ENCODE data around the gene MOB1A.
A peak's percentile ranks its signal among the peaks of the same experiment; 100 is the strongest.

Gene MOB1A

DNA sequence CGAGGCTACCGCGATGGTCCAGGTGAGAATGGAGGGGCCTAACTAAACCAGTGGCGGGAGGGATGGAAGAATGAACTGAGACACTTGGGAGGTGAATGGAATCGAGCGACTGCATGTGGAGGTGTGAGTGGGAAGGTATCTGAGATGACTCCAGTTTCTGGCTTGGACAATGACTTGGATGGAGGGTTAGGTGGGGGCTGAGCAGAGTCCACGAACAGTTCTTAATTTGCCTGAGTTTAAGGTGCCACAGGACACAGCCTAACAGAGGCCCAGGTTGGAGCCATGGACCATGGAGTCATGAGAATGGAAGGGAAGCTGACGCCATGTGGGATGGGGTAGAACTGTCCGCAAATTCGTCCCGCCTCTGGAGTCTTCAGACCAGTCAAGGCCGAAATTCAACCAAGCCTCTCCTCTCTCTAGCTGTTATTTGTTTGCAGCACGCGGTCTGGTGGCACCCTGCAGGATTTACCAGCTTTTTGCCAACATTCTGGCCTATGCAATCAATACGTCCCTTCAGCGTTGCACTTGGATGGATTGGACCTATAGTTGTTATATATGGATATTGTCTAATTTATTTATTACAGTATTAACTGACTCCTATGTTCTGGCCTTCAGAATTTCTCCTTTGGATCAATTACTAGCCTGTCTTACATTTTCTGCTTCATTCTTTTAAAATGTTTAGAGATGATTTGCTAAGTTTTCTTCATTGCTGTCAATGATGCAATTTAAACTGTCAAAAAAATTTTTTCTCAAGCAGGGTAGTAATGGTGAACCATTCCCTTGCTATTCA, 30.0 kb downstream of the MOB1A start:
- no peaks in the 10 kb centered on the region for H3K27me3 ChIP-seq
- peak overlapping the region; percentile 84 for H3K4me3 ChIP-seq (ENCODE audit: low read depth, low read length)
- H3K4me1 ChIP-seq, result no peaks in the 10 kb centered on the region
- no peaks in the 10 kb centered on the region for H3K9me3 ChIP-seq
- DNase-seq, result no peak
- TF ChIP-seq, protein P1, sequence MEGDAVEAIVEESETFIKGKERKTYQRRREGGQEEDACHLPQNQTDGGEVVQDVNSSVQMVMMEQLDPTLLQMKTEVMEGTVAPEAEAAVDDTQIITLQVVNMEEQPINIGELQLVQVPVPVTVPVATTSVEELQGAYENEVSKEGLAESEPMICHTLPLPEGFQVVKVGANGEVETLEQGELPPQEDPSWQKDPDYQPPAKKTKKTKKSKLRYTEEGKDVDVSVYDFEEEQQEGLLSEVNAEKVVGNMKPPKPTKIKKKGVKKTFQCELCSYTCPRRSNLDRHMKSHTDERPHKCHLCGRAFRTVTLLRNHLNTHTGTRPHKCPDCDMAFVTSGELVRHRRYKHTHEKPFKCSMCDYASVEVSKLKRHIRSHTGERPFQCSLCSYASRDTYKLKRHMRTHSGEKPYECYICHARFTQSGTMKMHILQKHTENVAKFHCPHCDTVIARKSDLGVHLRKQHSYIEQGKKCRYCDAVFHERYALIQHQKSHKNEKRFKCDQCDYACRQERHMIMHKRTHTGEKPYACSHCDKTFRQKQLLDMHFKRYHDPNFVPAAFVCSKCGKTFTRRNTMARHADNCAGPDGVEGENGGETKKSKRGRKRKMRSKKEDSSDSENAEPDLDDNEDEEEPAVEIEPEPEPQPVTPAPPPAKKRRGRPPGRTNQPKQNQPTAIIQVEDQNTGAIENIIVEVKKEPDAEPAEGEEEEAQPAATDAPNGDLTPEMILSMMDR (IDR thresholded peaks at IDR 0.05; ENCODE audit: low read depth, low read length), result no peak
- H3K36me3 ChIP-seq, result no peaks in the 10 kb centered on the region

DNA sequence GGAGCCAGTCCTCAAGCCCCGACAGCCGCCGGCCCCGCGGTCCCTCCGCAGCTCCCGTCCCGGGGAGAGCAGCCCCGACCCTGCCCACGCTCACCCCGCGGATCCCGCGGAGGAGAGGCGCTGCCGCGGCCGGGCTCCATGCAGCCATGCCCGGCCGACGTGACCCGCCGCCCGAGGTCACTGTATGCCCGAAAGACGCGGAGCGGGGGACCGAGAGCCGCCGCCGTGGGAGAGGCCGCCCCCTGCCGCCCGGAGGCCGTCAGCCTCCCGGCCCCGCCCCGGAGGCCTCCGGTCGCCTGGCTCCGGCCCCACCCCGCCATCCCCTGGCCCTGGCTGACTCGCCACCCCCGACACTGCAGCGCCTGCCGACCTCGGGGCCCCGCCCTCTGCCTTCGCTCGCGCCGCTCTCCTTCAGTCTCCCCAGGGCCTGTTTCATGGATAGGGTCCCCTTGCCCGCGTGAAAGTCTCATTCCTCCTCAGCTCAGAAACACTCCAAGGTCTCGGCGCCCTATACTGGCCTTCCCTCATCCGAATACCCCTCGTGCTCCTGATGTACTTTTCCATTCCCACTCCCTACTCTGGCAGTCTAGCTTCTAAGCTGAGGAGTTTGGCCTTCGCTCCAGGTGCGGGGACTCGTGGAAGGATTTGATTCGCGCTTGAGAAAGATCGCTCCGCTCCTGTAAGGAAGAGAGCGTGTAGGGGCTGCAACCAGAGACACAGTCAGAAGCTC, 30.8 kb downstream of the MOB1A start, which contains the start of gene BOLA3:
Gene BOLA3, minus strand, starts transcription at position 186 of the 730 bp plus-strand sequence. Its CDS starts 38 bp downstream, at position 148.
- Histone ChIP-seq H3K36me3 (no peaks in the 10 kb centered on the region), H3K4me1 (no peaks in the 10 kb centered on the region), H3K4me3 (ENCODE audit: low read depth, low read length) (peak within 1 kb of the TSS; percentile 84), H3K9me3 (no peaks in the 10 kb centered on the region), H3K27me3 (no peaks in the 10 kb centered on the region)
- TF ChIP-seq, protein P1 (IDR thresholded peaks at IDR 0.05; ENCODE audit: low read depth, low read length), result peak; percentile 30; the same call in 1 of the 2 replicates
- DNase-seq, result peak; percentile 89

DNA sequence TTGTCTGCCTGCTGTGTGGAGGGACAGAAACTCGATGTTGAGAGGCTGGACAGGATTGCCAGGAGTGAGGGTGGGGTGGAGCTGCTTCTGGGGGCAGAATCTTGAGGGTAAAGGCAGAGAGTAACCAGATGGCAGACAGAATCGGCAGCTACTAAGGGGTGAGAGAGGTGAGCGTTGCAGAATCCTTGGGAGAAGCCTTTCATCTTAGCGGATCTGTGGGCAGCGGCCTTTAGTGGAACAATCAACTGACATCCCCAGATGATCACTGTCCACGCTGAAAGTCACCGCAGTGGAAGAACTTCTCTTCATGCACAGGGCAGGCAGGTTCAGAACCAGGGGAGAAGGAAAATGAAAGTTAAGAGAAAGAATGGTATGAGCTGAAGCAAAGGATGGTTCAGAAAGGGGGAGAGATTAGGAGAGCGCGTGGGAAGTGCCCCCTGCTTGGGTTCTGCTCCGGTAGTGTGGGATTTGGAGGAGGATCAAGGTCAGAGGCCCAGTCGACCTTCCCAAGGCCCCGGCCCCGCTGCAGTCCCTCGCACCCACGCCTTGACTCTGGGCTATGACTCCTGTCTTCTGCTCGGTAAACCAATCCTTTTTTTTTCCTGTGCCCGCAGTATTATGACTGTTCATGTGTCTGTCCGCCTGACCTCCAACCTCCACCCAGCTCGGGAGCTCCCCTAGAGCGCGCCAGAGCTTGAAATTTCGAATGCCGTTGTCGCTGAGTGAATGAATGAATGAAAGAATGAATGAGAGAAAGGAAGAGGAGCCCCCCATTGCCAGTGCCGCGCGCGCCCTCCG, 31.6 kb downstream of the MOB1A start:
- TF ChIP-seq, protein P1 (IDR thresholded peaks at IDR 0.05; ENCODE audit: low read depth, low read length), result no peak
- peak overlapping the region; percentile 84 for H3K4me3 ChIP-seq (ENCODE audit: low read depth, low read length)
- no peaks in the 10 kb centered on the region for H3K4me1 ChIP-seq
- no peaks in the 10 kb centered on the region for H3K9me3 ChIP-seq
- no peaks in the 10 kb centered on the region for H3K27me3 ChIP-seq
- H3K36me3 ChIP-seq, result no peaks in the 10 kb centered on the region
- DNase-seq, result no peak

DNA sequence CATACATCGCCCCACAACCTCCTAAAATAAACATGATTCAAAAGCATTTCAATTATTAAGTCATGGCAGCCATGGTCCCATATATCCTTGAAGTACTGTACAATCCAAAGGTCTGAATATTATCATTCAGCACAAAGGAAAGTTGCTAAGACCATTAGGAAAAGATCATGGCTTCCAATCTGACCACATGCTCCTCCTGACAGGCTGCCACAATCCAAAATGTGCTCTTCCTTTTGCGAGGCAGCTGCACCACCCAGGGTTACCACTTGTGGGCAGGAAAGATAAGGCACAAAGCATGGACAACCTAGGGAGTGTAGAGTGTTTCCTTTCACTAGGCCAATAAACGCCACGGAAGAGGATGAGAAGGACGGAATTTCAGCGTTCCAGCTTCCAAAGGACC, 36.3 kb downstream of the MOB1A start:
- no peaks in the 10 kb centered on the region for H3K36me3 ChIP-seq
- H3K27me3 ChIP-seq, result no peaks in the 10 kb centered on the region
- H3K4me3 ChIP-seq (ENCODE audit: low read depth, low read length), result no peak overlapping the region
- DNase-seq, result no peak
- no peaks in the 10 kb centered on the region for H3K4me1 ChIP-seq
- H3K9me3 ChIP-seq, result no peaks in the 10 kb centered on the region
- TF ChIP-seq, protein P1 (IDR thresholded peaks at IDR 0.05; ENCODE audit: low read depth, low read length), result peak; percentile 30

DNA sequence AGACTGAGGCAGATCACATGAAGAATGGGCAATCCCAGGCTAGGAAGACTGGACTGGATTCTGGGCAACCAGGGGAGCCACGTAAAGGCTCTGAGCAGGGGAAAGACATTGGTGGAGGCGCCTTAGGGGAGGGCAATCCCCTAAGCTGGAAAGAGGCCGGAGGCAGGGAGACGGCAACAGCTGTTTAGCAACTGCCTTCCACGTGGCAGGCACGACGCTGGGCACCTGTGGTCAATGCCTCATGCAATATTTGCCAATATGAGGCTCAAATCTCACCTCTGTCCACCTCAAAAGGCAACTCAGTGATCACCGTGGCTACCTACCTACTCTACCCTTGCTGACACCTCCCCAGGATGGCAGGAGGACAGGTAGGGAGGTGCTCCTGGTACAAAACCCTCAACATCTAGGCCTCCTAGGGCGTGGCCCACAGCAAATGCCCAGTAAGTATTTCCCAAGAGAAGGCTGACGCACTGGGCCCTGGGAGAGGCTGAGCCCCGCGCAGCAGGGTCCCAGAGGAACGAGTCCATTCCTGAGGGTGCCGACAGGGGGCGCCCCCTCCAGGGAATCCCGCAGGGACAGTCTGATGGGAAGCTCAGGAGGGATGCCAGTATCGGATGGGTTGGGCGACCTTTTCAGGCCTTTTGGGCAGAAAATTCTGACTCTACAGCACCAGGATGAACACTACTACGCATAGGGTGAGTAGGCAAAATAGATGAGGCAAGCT, 39.9 kb downstream of the MOB1A start:
- H3K4me1 ChIP-seq, result no peaks in the 10 kb centered on the region
- H3K4me3 ChIP-seq (ENCODE audit: low read depth, low read length), result no peak overlapping the region
- H3K9me3 ChIP-seq, result no peaks in the 10 kb centered on the region
- TF ChIP-seq, protein P1 (IDR thresholded peaks at IDR 0.05; ENCODE audit: low read depth, low read length), result no peak
- no peak for DNase-seq
- no peaks in the 10 kb centered on the region for H3K27me3 ChIP-seq
- H3K36me3 ChIP-seq, result no peaks in the 10 kb centered on the region

Data from BE2C (cell line).